DOHH2 (cell line): ENCODE data around the gene MAST1.

ENCODE experiments used
- H3F3A ChIP-seq: fragments of 200-600 bp; sonication (generic), shearing (Covaris generic); 2 replicates; pipeline ENCODE4 v1.6.0; 2016; ENCODE audit warnings: antibody characterized with exemption, mild to moderate bottlenecking; ENCODE audit not compliant: control insufficient read depth, insufficient read depth
- H3K27ac ChIP-seq: fragments of 200-600 bp; sonication (generic); 2 replicates; pipeline ENCODE4 v1.5.1; 2014; ENCODE audit warnings: low read depth, mild to moderate bottlenecking, low read length, moderate library complexity
- H3K27me3 ChIP-seq: fragments of 200-600 bp; sonication (generic); 2 replicates; pipeline ENCODE4 v1.6.1; 2014; ENCODE audit warnings: mild to moderate bottlenecking, low read length, mixed read lengths; ENCODE audit not compliant: control insufficient read depth
- H3K36me3 ChIP-seq: fragments of 200-600 bp; sonication (generic); 2 replicates; pipeline ENCODE4 v1.6.1; 2014; ENCODE audit warnings: mild to moderate bottlenecking, low read length, moderate library complexity, mixed read lengths; ENCODE audit not compliant: control insufficient read depth
- H3K4me1 ChIP-seq: fragments of 200-600 bp; sonication (generic); 2 replicates; pipeline ENCODE4 v1.6.1; 2014; ENCODE audit warnings: mild to moderate bottlenecking, low read length, mixed read lengths; ENCODE audit not compliant: control insufficient read depth
- H3K4me2 ChIP-seq: fragments of 200-600 bp; sonication (generic); 2 replicates; pipeline ENCODE4 v1.6.0; 2014; ENCODE audit warnings: mild to moderate bottlenecking, low read length, moderate library complexity
- H3K4me3 ChIP-seq: fragments of 200-600 bp; sonication (generic); 2 replicates; pipeline ENCODE4 v1.5.1; 2014; ENCODE audit warnings: mild to moderate bottlenecking, low read length, mixed read lengths
- H3K79me2 ChIP-seq: fragments of 200-600 bp; sonication (generic); 2 replicates; pipeline ENCODE4 v1.6.1; 2014; ENCODE audit warnings: mild to moderate bottlenecking, low read length, mixed read lengths; ENCODE audit not compliant: control insufficient read depth
- H3K9me2 ChIP-seq: fragments of 200-600 bp; sonication (generic); replicated peaks from 2 replicates; pipeline ENCODE4 v1.6.1; 2014; ENCODE audit warnings: mild to moderate bottlenecking, low read length, mixed read lengths; ENCODE audit not compliant: control insufficient read depth
- H3K9me3 ChIP-seq: fragments of 200-600 bp; sonication (generic); 2 replicates; pipeline ENCODE4 v1.6.1; 2014; ENCODE audit warnings: antibody characterized with exemption, low read length, mixed read lengths; ENCODE audit not compliant: control insufficient read depth, insufficient read depth
- H4K20me1 ChIP-seq: fragments of 200-600 bp; sonication (generic); 2 replicates; pipeline ENCODE4 v1.6.0; 2014; ENCODE audit warnings: low read depth, mild to moderate bottlenecking, antibody characterized with exemption, low read length, moderate library complexity; ENCODE audit not compliant: control insufficient read depth, insufficient read depth
- CTCF ChIP-seq: fragments of 200-600 bp; sonication (generic); IDR thresholded peaks from one replicate; pipeline ENCODE4 v1.5.1; 2014; ENCODE audit warnings: antibody characterized with exemption, mild to moderate bottlenecking, low read depth, low read length; ENCODE audit not compliant: poor library complexity, severe bottlenecking
- EZH2phosphoT487 ChIP-seq: fragments of 200-600 bp; sonication (generic); IDR thresholded peaks from 2 replicates; pipeline ENCODE4 v1.6.1; 2017; ENCODE audit warnings: borderline replicate concordance, mild to moderate bottlenecking, antibody characterized with exemption, low read length, moderate library complexity, mixed read lengths

The MAST1 gene

GRCh38 chr19:12794196-12794941 is 43.9 kb upstream of the MAST1 start:
- Histone ChIP-seq H4K20me1 (no peaks in the 10 kb centered on the region), H3K36me3 (peaks cover 7% of the 10 kb centered on the region), H3K4me2 (peak overlapping the region; percentile 93), H3K4me1 (peaks cover 33% of the 10 kb centered on the region), H3K9me2 (no peaks in the 10 kb centered on the region), H3K27me3 (no peaks in the 10 kb centered on the region), H3K79me2 (peaks cover 24% of the 10 kb centered on the region), H3F3A (peaks cover 17% of the 10 kb centered on the region), H3K27ac (peak overlapping the region; percentile 24; the same call in 1 of the 2 replicates), H3K9me3 (no peaks in the 10 kb centered on the region), H3K4me3 (peak overlapping the region; percentile 79)
- peak; percentile 14 for TF ChIP-seq CTCF
- no peak for TF ChIP-seq EZH2phosphoT487

GRCh38 chr19:12794971-12795381 is 43.3 kb upstream of the MAST1 start:
- Histone ChIP-seq H4K20me1 (no peaks in the 10 kb centered on the region), H3K27me3 (no peaks in the 10 kb centered on the region), H3K4me1 (peaks cover 32% of the 10 kb centered on the region), H3K27ac (no peak overlapping the region), H3K79me2 (peaks cover 29% of the 10 kb centered on the region), H3K4me2 (no peak overlapping the region), H3K4me3 (no peak overlapping the region), H3K9me2 (no peaks in the 10 kb centered on the region), H3K9me3 (no peaks in the 10 kb centered on the region), H3K36me3 (peaks cover 13% of the 10 kb centered on the region), H3F3A (peaks cover 17% of the 10 kb centered on the region)
- TF ChIP-seq CTCF (no peak), EZH2phosphoT487 (no peak)

- 0 out of 2 replicates have a peak, but pooled peaks cover 3% of the 10 kb centered on the region for H4K20me1 ChIP-seq
- H3K36me3 ChIP-seq: peaks cover 21% of the 10 kb centered on the region
- H3F3A ChIP-seq: peaks cover 13% of the 10 kb centered on the region
- no peaks in the 10 kb centered on the region for H3K9me2 ChIP-seq
- H3K4me1 ChIP-seq: peaks cover 31% of the 10 kb centered on the region
- no peaks in the 10 kb centered on the region for H3K9me3 ChIP-seq
- TF ChIP-seq CTCF (peak; percentile 89), EZH2phosphoT487 (no peak)
- peak overlapping the region; percentile 55 for H3K4me2 ChIP-seq
- peak overlapping the region; percentile 30 for H3K4me3 ChIP-seq
- H3K27ac ChIP-seq: no peak overlapping the region
- peaks cover 39% of the 10 kb centered on the region for H3K79me2 ChIP-seq
- H3K27me3 ChIP-seq: no peaks in the 10 kb centered on the region
Measured at GRCh38 chr19:12796146-12797071, 41.9 kb upstream of the MAST1 start.
